ENCODE results near the gene DDX10.

The DDX10 gene

DNA sequence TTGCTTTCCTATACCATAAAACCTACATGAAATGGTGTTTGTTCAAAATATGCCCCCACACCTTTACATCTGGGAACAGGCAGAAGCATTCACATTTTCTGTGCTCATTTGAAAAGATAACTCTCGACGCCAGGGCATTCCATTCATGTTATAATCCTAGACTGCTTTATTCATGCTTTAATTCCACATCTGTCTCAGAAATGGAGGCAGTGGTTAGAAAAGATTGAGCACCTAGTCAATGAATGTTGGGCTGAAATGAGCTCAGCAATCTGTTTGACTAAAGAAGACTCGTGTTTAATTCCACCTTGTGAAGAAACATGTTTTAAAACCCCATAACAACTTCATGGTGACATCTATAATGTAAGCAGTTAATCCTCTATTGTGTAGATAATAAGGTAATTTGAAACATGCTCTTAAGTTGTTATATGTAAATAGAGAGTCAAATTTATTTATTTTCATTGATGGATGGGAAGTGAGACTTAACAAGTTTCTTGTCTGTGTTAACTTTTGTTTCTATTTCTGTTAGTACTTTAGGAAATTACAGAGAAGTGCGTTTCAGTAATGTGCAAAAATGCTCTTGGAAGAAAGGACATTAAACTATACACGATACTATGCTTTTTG is 217.5 kb downstream of the DDX10 start:
- Histone ChIP-seq H3K9me2 (replicated peaks; ENCODE audit: control insufficient read depth, low read length) (no peaks in the 10 kb centered on the region), H3K79me2 (ENCODE audit: control insufficient read depth, low read length) (no peaks in the 10 kb centered on the region), H3K36me3 (ENCODE audit: control insufficient read depth, low read length) (no peaks in the 10 kb centered on the region), H3K4me2 (ENCODE audit: low read length) (no peak overlapping the region), H3K9me3 (ENCODE audit: control insufficient read depth, insufficient read depth, low read length) (no peaks in the 10 kb centered on the region), H3K27me3 (ENCODE audit: control insufficient read depth, low read length) (no peaks in the 10 kb centered on the region), H4K20me1 (ENCODE audit: control insufficient read depth, insufficient read depth, low read depth, low read length) (no peaks in the 10 kb centered on the region), H3K27ac (ENCODE audit: low read depth, low read length) (no peak overlapping the region), H3K4me3 (ENCODE audit: low read length) (no peak overlapping the region), H3F3A (ENCODE audit: control insufficient read depth, insufficient read depth) (no peaks in the 10 kb centered on the region), H3K4me1 (ENCODE audit: control insufficient read depth, low read length) (no peaks in the 10 kb centered on the region)
- TF ChIP-seq EZH2phosphoT487 (IDR thresholded peaks at IDR 0.05; ENCODE audit: borderline replicate concordance, low read length) (no peak), CTCF (IDR thresholded peaks at IDR 0.05; ENCODE audit: low read depth, low read length, poor library complexity, severe bottlenecking) (no peak)

GRCh38 chr11:108886005-108886659 is 221.3 kb downstream of the DDX10 start:
- no peak overlapping the region for H3K4me3 ChIP-seq (ENCODE audit: low read length)
- H3K4me1 ChIP-seq (ENCODE audit: control insufficient read depth, low read length) = no peaks in the 10 kb centered on the region
- no peaks in the 10 kb centered on the region for H3K79me2 ChIP-seq (ENCODE audit: control insufficient read depth, low read length)
- no peaks in the 10 kb centered on the region for H3K36me3 ChIP-seq (ENCODE audit: control insufficient read depth, low read length)
- no peaks in the 10 kb centered on the region for H4K20me1 ChIP-seq (ENCODE audit: control insufficient read depth, insufficient read depth, low read depth, low read length)
- H3K27ac ChIP-seq (ENCODE audit: low read depth, low read length) = no peak overlapping the region
- TF ChIP-seq EZH2phosphoT487 (IDR thresholded peaks at IDR 0.05; ENCODE audit: borderline replicate concordance, low read length) = no peak
- TF ChIP-seq CTCF (IDR thresholded peaks at IDR 0.05; ENCODE audit: low read depth, low read length, poor library complexity, severe bottlenecking) = no peak
- no peaks in the 10 kb centered on the region for H3K9me3 ChIP-seq (ENCODE audit: control insufficient read depth, insufficient read depth, low read length)
- H3K9me2 ChIP-seq (replicated peaks; ENCODE audit: control insufficient read depth, low read length) = no peaks in the 10 kb centered on the region
- no peaks in the 10 kb centered on the region for H3F3A ChIP-seq (ENCODE audit: control insufficient read depth, insufficient read depth)
- no peak overlapping the region for H3K4me2 ChIP-seq (ENCODE audit: low read length)
- no peaks in the 10 kb centered on the region for H3K27me3 ChIP-seq (ENCODE audit: control insufficient read depth, low read length)

GRCh38 chr11:108886660-108887009 is 221.8 kb downstream of the DDX10 start:
- Histone ChIP-seq H3K9me2 (replicated peaks; ENCODE audit: control insufficient read depth, low read length) (no peaks in the 10 kb centered on the region), H3K4me1 (ENCODE audit: control insufficient read depth, low read length) (no peaks in the 10 kb centered on the region), H3K79me2 (ENCODE audit: control insufficient read depth, low read length) (no peaks in the 10 kb centered on the region), H4K20me1 (ENCODE audit: control insufficient read depth, insufficient read depth, low read depth, low read length) (no peaks in the 10 kb centered on the region), H3K9me3 (ENCODE audit: control insufficient read depth, insufficient read depth, low read length) (no peaks in the 10 kb centered on the region), H3F3A (ENCODE audit: control insufficient read depth, insufficient read depth) (no peaks in the 10 kb centered on the region), H3K36me3 (ENCODE audit: control insufficient read depth, low read length) (no peaks in the 10 kb centered on the region), H3K27ac (ENCODE audit: low read depth, low read length) (no peak overlapping the region), H3K4me3 (ENCODE audit: low read length) (no peak overlapping the region), H3K4me2 (ENCODE audit: low read length) (no peak overlapping the region), H3K27me3 (ENCODE audit: control insufficient read depth, low read length) (no peaks in the 10 kb centered on the region)
- no peak for TF ChIP-seq CTCF (IDR thresholded peaks at IDR 0.05; ENCODE audit: low read depth, low read length, poor library complexity, severe bottlenecking)
- TF ChIP-seq EZH2phosphoT487 (IDR thresholded peaks at IDR 0.05; ENCODE audit: borderline replicate concordance, low read length) = no peak

Data from DOHH2 (cell line).